Neural crest cell (in vitro differentiated cells): Measurements from ENCODE around the gene UBL3. TPM values are rescaled to one million over a fixed set of nuclear protein-coding genes. Genes with fewer than 3 reads are reported as not detected.

ENCODE experiments used
- DNase-seq: peaks from one replicate; pipeline ENCODE4 v3.0.0; 2021; ENCODE audit warnings: low read depth, mixed read lengths, low spot score
- H3K27ac Mint-ChIP-seq: one replicate; pipeline ENCODE4 v1.8.0; 2021; ENCODE audit warnings: mild to moderate bottlenecking, mixed read lengths; ENCODE audit not compliant: unreplicated experiment
- H3K27me3 Mint-ChIP-seq: 2 replicates; pipeline ENCODE4 v1.8.0; 2021; ENCODE audit warnings: low read depth, mild to moderate bottlenecking, mixed read lengths
- H3K36me3 Mint-ChIP-seq: 2 replicates; pipeline ENCODE4 v1.8.0; 2021; ENCODE audit warnings: low read depth, mild to moderate bottlenecking, mixed read lengths
- H3K4me1 Mint-ChIP-seq: 2 replicates; pipeline ENCODE4 v1.8.0; 2021; ENCODE audit warnings: mixed read lengths
- H3K4me3 Mint-ChIP-seq: one replicate; pipeline ENCODE4 v1.8.0; 2021; ENCODE audit warnings: mild to moderate bottlenecking, mixed read lengths
- H3K9me3 Mint-ChIP-seq: 2 replicates; pipeline ENCODE4 v1.8.0; 2021; ENCODE audit warnings: mixed read lengths
- total RNA-seq: library from RNA; stranded (reverse); gene quantifications from 2 replicates; pipeline ENCODE4 v1.2.1, GENCODE V29; 2021
- TF ChIP-seq, protein P1 (sequence below): fragments of 200-600 bp; sonication (generic); conservative IDR thresholded peaks from 2 replicates; pipeline ENCODE4 v1.5.0; 2021; ENCODE audit warnings: antibody characterized with exemption, mild to moderate bottlenecking

UBL3 gene
- total RNA-seq, 1 donor from 2014 or later: 35.5 TPM

DNA sequence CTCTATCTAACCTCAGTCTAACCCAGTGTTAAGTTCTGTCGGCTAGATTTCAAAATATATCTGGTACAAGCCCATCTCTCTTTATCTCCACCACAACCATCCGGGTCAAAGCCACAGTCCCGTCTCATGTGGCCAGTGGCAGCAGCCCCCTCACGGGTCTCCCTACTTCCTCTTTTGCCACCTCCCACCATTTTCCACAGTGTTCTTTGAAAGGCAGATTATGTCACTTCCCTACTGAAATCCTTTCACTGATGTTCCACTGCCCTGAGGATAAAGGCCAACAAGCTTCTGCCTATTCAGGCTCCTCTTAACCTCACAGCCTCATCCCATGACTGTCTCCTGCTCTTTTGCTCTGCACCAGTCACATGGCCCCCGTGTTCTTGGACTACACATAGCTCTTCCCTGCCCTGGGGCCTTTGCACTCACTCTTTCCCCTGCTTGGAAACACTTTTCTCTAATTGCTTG is 117.2 kb downstream of the UBL3 start:
- Mint-ChIP-seq H3K27ac (no peak overlapping the region), H3K4me3 (no peak overlapping the region), H3K27me3 (no peaks in the 10 kb centered on the region), H3K9me3 (peaks cover 5% of the 10 kb centered on the region), H3K36me3 (no peaks in the 10 kb centered on the region), H3K4me1 (peaks cover 15% of the 10 kb centered on the region)
- no peak for DNase-seq
- TF ChIP-seq, protein P1, sequence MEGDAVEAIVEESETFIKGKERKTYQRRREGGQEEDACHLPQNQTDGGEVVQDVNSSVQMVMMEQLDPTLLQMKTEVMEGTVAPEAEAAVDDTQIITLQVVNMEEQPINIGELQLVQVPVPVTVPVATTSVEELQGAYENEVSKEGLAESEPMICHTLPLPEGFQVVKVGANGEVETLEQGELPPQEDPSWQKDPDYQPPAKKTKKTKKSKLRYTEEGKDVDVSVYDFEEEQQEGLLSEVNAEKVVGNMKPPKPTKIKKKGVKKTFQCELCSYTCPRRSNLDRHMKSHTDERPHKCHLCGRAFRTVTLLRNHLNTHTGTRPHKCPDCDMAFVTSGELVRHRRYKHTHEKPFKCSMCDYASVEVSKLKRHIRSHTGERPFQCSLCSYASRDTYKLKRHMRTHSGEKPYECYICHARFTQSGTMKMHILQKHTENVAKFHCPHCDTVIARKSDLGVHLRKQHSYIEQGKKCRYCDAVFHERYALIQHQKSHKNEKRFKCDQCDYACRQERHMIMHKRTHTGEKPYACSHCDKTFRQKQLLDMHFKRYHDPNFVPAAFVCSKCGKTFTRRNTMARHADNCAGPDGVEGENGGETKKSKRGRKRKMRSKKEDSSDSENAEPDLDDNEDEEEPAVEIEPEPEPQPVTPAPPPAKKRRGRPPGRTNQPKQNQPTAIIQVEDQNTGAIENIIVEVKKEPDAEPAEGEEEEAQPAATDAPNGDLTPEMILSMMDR: no peak

DNA sequence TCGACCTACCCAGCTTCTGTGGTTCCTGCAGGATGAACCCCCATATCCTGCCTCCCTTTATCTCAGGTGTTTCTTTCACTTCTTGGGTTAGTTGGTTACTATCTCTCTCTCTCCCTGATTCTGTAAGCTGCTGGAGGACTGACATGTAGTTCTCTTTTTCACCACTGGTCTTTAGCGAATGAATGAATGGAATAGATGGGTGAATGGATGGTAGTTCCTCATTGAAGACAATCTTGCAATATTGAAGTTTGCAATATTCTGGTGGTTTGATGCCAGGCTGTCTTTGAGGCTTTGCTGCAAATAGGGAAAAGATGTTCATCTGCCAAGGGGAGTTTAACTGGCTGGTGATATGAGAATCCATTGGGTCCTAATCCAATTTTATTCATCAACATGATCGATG is 120.2 kb downstream of the UBL3 start:
- H3K4me1 Mint-ChIP-seq: peaks cover 15% of the 10 kb centered on the region
- TF ChIP-seq, protein P1: peak; percentile 39
- no peaks in the 10 kb centered on the region for H3K27me3 Mint-ChIP-seq
- peaks cover 20% of the 10 kb centered on the region for H3K9me3 Mint-ChIP-seq
- no peak overlapping the region for H3K27ac Mint-ChIP-seq
- no peak overlapping the region for H3K4me3 Mint-ChIP-seq
- no peak for DNase-seq
- H3K36me3 Mint-ChIP-seq: peaks cover 6% of the 10 kb centered on the region

DNA sequence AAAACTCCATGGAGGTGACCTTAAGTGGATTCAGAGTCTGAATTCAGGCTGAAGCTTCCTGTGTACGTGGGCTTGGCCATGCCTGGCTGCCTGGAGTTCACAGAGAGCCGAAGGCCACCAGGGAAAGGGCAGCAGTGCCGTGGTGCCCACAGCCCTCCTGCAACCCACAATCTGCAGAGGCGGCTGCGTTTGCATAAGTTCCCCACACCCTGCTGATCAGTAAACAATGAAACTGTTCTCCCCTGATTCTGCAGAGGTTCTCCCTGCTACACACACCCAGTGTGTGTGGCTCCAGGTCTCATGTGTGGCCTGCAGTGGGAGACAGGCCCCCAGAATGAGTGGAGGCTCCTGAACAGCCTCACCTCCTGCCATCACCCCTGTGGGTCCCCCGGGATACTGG is 128.0 kb downstream of the UBL3 start:
- Mint-ChIP-seq H3K27ac (no peak overlapping the region), H3K36me3 (peaks cover 6% of the 10 kb centered on the region), H3K9me3 (peaks cover 20% of the 10 kb centered on the region), H3K4me3 (no peak overlapping the region), H3K4me1 (no peaks in the 10 kb centered on the region), H3K27me3 (no peaks in the 10 kb centered on the region)
- TF ChIP-seq, protein P1: no peak
- no peak for DNase-seq

DNA sequence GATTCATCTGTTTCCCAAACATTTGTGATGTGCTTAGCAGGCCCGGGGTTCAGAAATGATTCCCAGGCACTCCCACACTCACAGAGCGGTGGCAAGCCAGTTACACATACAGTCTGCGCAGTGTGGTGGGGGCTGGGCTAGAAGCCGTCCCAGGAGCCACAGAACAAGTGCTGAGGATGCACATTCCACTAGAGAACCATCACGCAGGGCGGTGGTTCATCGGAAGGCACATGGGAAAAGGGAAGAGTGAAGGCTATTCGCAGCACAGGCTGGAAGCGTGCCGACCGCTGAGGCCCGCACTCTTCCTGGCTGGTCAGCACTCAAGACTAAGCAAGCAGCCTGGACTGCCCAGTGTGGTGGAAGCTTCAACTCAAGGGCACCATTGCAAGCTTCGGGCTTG is 128.7 kb downstream of the UBL3 start:
- Mint-ChIP-seq H3K36me3 (peaks cover 3% of the 10 kb centered on the region), H3K4me1 (no peaks in the 10 kb centered on the region), H3K27me3 (no peaks in the 10 kb centered on the region), H3K9me3 (peaks cover 15% of the 10 kb centered on the region), H3K4me3 (no peak overlapping the region), H3K27ac (no peak overlapping the region)
- no peak for DNase-seq
- TF ChIP-seq, protein P1: no peak

DNA sequence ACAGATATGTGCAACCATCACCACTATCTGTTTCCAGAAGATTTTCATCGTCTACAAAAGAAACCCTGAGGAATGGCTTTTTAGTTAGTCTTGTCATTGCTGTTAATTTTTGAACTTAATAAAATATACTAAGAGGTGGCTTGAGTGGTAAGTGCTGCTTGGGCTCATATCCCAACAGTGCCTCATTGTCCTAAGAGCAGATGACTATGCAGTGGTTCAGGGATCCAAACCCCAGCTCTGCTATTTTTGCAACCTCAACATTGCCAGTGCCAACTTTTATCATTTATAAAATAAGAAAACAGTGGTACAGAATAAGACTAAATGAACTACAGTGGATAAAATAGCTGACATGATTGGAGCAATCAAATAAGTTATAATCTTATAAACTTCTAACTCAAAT is 131.7 kb downstream of the UBL3 start:
- no peak overlapping the region for H3K27ac Mint-ChIP-seq
- no peaks in the 10 kb centered on the region for H3K36me3 Mint-ChIP-seq
- DNase-seq: no peak
- H3K9me3 Mint-ChIP-seq: no peaks in the 10 kb centered on the region
- H3K4me1 Mint-ChIP-seq: no peaks in the 10 kb centered on the region
- H3K4me3 Mint-ChIP-seq: no peak overlapping the region
- TF ChIP-seq, protein P1: no peak
- no peaks in the 10 kb centered on the region for H3K27me3 Mint-ChIP-seq

DNA sequence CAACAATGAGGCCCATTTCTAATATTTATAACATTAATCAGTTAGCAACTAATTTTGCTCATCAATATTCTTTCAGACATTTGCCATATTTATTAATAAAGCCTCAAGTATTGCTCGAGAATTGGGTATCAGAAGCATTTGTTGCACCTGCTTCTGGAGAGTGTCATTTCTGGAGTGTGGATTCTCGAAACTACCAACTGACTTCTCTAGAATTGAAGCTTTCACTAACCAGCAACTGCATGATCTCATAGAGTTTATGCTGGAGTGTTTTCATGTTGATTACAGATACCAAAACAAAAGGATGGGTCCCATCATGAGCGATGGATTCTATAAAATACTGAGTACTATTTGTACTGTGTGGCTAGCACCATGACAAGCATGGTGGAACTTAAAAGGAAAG is 133.9 kb downstream of the UBL3 start:
- Mint-ChIP-seq H3K4me3 (no peak overlapping the region), H3K27me3 (no peaks in the 10 kb centered on the region), H3K9me3 (no peaks in the 10 kb centered on the region), H3K4me1 (no peaks in the 10 kb centered on the region), H3K27ac (no peak overlapping the region), H3K36me3 (no peaks in the 10 kb centered on the region)
- DNase-seq: no peak
- TF ChIP-seq, protein P1: no peak
